IPS-18c (cell line): ENCODE results near the gene NAA40.
A peak's percentile ranks its signal among the peaks of the same experiment; 100 is the strongest.

ENCODE experiments used
- H3K4me3 ChIP-seq: 2 replicates; pipeline ENCODE4 v1.7.0; 2013; ENCODE audit warnings: low read depth, mild to moderate bottlenecking, low read length, moderate library complexity; ENCODE audit not compliant: insufficient read depth
- H3K9me3 ChIP-seq: one replicate; pipeline ENCODE4 v1.6.1; 2013; ENCODE audit warnings: mild to moderate bottlenecking, low read length, moderate library complexity; ENCODE audit not compliant: control insufficient read depth, insufficient read depth

Gene NAA40

GRCh38 chr11:63920939-63921417, 17.8 kb upstream of the NAA40 start:
- H3K9me3 ChIP-seq, result peaks cover 2% of the 10 kb centered on the region
- peak overlapping the region; percentile 46 for H3K4me3 ChIP-seq

- H3K9me3 ChIP-seq, result peaks cover 2% of the 10 kb centered on the region
- no peak overlapping the region for H3K4me3 ChIP-seq
Observed at GRCh38 chr11:63922673-63923192, 16.1 kb upstream of the NAA40 start.

DNA sequence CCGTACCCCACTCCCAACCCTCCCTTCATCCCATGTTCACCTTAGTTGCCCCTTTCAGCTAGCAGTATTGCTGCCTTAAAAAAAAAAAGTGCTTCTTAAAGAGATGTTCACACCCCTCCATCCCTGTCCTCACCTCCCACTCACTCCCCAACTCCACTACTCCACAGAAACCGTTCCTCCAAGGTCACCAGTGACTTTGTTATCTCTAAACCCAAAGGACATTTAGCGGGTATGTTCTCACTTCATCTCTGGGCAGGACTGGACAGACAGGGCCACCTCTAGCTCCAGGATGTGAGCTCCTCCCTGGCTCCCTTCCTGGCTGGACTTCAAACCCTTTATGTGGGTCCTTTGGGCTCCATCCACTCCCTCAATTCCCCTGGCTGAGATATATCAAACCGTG, 15.5 kb upstream of the NAA40 start:
- no peak overlapping the region for H3K4me3 ChIP-seq
- peaks cover 2% of the 10 kb centered on the region for H3K9me3 ChIP-seq

GRCh38 chr11:63929616-63930015, 9.2 kb upstream of the NAA40 start:
- H3K9me3 ChIP-seq, result no peaks in the 10 kb centered on the region
- H3K4me3 ChIP-seq, result no peak overlapping the region

GRCh38 chr11:63931045-63931444, 7.8 kb upstream of the NAA40 start:
- Histone ChIP-seq H3K4me3 (no peak overlapping the region), H3K9me3 (no peaks in the 10 kb centered on the region)

GRCh38 chr11:63931876-63932275, 6.9 kb upstream of the NAA40 start:
- no peak overlapping the region for H3K4me3 ChIP-seq

DNA sequence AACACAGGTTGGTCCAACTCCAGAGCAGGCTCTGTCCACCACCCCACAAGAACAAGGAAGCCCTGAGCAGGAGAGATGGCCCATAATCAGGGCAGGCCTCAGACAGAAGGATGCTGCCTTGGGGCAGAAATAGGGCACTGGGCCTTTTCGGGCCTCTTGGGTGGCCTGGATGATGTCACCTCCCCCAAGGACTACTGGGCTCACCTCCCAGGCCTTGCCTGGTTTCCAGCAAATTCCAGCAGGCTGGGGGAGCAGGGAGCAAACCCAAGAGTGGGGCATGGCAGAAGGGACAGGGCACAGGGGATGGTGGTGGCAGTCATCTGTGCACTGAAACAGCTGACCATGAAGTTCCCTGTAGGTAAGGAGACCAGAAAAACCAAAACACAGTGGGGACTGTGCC, 5.3 kb upstream of the NAA40 start:
- Histone ChIP-seq H3K9me3 (no peaks in the 10 kb centered on the region), H3K4me3 (no peak overlapping the region)

More at GRCh38 chr11:63931876-63932275, 6.9 kb upstream of the NAA40 start:
- H3K9me3 ChIP-seq, result no peaks in the 10 kb centered on the region

DNA sequence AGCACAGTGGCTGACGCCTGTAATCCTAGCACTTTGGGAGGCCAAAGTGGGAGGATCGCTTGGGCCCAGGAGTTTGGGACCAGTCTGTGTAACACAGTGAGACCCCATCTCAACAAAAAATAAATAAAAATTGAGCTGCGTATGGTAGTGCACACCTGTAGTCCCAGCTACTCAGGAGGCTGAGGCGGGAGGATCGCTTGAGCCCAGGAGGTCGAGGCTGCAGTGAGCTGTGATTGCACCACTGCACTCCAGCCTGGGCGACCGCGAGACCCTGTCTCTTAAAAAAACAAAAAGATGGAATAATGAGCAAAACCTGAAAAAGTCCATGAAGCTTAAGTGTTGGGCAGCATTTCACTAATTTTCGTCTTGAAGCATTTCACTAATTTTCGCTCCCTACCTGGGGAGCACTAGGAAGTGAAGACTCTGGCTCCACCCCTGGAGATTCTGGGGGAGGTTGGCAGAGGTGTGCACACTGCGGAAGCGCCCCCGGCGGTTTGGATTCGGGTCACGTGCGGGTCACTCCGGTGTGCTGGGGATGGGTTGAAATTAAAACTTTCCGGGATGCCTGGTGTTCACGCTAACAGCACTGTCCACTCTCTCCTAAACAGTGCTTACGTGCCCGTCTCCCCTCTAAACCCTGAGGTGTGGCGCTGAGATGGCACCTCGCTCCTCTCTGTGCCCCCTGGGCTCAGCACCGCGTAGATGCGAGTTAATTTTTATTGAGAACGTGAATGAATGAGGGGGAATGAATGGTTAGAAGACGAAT, 906 bp upstream of the NAA40 start:
- Histone ChIP-seq H3K9me3 (no peaks in the 10 kb centered on the region), H3K4me3 (peak overlapping the region; percentile 87)

GRCh38 chr11:63939397-63939891, 642 bp downstream of the NAA40 start:
- H3K9me3 ChIP-seq, result no peaks in the 10 kb centered on the region
- peak overlapping the region; percentile 81 for H3K4me3 ChIP-seq

GRCh38 chr11:63940786-63941185, 2.0 kb downstream of the NAA40 start:
- H3K4me3 ChIP-seq, result no peak overlapping the region
- H3K9me3 ChIP-seq, result no peaks in the 10 kb centered on the region

- H3K9me3 ChIP-seq, result no peaks in the 10 kb centered on the region
- H3K4me3 ChIP-seq, result no peak overlapping the region
Observed at GRCh38 chr11:63941901-63942300, 3.1 kb downstream of the NAA40 start.

DNA sequence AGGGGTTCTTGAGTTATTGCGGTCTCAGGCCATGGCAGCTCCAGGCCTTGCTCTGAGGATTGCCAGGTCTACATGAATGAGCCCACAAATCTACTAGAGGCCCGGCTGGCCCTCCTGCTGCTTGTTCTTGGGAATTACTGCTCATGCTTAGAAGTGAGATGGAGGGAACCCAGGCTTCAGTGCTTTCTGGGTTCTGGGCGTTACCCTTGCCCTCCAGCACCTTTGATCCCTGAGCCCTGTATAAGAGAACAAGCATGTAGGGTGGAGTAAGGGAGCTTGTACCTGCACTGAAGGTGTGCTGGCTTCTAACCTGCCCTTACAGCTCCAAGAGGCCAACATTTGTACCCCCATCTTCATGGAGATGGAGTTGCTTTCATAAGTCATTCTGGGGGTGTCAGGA, 4.0 kb downstream of the NAA40 start:
- no peak overlapping the region for H3K4me3 ChIP-seq
- H3K9me3 ChIP-seq, result no peaks in the 10 kb centered on the region

DNA sequence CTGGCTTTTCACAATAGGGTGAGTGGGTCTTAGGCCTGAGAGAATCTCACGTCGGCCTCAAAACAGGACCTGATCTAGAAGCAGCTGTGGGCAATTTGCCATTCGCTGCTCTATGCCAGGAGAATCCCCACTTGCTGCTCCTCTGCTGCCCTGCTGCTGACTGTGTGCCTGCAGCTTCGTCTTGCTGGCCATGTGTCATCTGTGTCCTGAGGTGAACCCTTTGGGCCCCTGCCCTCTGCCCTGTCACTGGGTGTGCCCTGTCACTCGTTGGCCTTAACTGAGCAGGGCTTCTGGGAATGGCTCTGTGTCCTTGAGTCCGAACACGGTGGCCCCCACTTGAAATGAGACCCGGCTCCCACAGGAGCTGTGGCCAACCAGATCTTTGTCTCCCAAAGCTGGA, 6.2 kb downstream of the NAA40 start:
- no peak overlapping the region for H3K4me3 ChIP-seq
- no peaks in the 10 kb centered on the region for H3K9me3 ChIP-seq

GRCh38 chr11:63945477-63946163, 6.8 kb downstream of the NAA40 start:
- Histone ChIP-seq H3K4me3 (no peak overlapping the region), H3K9me3 (no peaks in the 10 kb centered on the region)

- no peaks in the 10 kb centered on the region for H3K9me3 ChIP-seq
- H3K4me3 ChIP-seq, result no peak overlapping the region
Observed at GRCh38 chr11:63951779-63952536, 13.2 kb downstream of the NAA40 start.

GRCh38 chr11:63952570-63952969, 13.8 kb downstream of the NAA40 start:
- no peaks in the 10 kb centered on the region for H3K9me3 ChIP-seq
- no peak overlapping the region for H3K4me3 ChIP-seq

DNA sequence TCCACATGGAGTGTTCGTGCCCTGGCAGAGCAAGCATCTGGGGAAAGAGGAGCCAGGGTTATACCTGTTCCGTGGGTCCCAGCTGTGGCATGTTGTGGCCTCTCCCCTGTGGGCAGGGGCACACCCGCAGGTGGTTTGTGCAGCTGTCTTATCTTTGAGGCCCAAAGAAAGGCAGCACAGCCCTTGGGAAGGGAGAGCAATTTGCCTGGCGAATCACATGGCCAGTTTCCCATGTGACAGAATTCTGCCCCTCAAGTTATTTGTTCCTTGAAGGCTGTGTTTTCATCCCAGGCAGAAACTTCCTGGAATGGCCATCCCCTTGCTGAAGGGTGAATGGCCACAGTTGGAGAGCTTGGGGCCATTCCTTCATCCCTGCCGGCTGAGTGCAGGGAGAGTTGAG, 19.2 kb downstream of the NAA40 start:
- Histone ChIP-seq H3K4me3 (no peak overlapping the region), H3K9me3 (no peaks in the 10 kb centered on the region)
